HG02973 (cell line): ENCODE results near the gene OR10V1.

Experiments used
- ATAC-seq: cut with Tn5 transposase; IDR thresholded peaks from one replicate; pipeline ENCODE4 v1.9.1; 2021; ENCODE audit warnings: moderate library complexity; ENCODE audit not compliant: unreplicated experiment

OR10V1 gene

GRCh38 chr11:59668950-59669610 lies 44.6 kb downstream of the OR10V1 start, which contains the start of gene PATL1:
Gene PATL1, minus strand, starts transcription at chr11:59669037. Its CDS starts 142 bp downstream, at chr11:59668895.
- ATAC-seq = peak; percentile 92

GRCh38 chr11:59668188-59668949 lies 45.3 kb downstream of the OR10V1 start:
- ATAC-seq = peak; percentile 26

- ATAC-seq = no peak
These were observed 45.8 kb downstream of the OR10V1 start for GRCh38 chr11:59667812-59668187.

- no peak for ATAC-seq
These were observed 46.7 kb downstream of the OR10V1 start for GRCh38 chr11:59666969-59667368.
